NCI-H748 (cell line): ENCODE results near the gene SLC12A7.

ENCODE experiments used
- DNase-seq: peaks from one replicate; lab custom pipeline; 2025; ENCODE audit not compliant: unreplicated experiment; lab: John Stamatoyannopoulos, UW

SLC12A7 gene

DNA sequence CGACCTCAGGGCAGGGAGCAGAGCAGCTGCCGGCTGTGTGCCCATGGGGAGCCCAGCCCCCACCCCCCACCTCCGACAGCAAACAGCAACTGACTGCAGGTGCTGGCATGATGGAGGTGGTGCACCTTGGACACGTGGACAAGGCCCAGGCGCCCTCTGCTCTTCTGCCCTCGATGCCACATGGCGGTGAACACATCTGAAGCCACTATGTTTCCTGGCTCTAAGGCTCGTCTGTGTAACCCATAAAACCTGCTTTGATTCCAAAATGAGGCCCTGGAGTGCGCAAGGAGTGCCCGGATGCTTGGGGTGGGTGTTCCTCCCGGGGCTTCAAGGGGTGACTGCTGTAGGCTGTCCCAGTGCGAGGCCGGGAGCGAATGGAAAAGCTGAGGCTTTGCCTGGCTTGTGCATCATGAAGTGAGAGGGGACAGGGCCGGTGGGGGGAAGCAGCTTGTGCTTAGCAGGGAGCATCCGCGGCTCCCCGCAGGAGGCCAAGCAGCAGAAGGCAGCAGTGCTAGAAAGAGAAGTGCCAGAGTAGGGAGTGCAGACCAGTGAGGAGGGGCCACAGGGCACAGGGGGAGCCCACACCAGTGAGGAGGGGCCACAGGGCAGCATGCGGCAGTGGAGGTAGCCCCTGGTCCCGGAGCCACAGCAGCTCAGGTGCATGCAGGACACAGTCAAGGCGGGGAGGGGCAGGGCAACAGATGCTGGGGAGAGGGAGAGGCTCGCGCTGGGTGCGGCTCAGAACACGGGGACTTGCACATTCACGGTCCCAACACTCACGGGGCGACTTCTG lies 73.2 kb downstream of the SLC12A7 start:
- DNase-seq, result no peak

DNA sequence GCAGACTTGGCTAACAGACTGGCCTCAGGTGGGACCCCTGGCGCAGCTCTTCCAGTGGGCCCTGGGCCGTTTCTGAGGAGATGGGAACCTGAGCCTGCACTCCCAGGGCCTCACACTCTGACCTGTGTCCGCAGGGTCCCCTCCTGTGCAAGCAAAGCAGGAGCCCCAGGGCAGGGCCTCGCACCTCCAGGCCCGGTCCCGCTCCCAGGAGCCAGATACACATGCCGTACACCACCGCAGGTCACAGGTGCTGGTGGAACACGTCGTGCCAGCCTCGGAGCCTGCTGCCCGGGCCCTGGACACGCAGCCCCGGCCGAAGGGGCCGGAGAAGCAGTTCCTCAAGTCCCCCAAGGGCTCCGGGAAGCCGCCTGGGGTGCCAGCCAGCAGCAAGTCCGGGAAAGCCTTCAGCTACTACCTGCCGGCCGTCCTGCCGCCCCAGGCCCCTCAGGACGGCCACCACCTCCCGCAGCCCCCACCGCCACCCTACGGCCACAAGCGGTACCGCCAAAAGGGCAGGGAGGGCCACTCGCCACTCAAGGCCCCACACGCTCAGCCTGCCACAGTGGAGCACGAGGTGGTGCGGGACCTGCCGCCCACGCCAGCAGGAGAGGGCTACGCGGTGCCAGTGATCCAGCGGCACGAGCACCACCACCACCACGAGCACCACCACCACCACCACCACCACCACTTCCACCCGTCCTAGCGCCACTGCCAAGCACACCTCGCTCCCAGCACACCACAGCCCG lies 74.0 kb downstream of the SLC12A7 start:
- no peak for DNase-seq

DNA sequence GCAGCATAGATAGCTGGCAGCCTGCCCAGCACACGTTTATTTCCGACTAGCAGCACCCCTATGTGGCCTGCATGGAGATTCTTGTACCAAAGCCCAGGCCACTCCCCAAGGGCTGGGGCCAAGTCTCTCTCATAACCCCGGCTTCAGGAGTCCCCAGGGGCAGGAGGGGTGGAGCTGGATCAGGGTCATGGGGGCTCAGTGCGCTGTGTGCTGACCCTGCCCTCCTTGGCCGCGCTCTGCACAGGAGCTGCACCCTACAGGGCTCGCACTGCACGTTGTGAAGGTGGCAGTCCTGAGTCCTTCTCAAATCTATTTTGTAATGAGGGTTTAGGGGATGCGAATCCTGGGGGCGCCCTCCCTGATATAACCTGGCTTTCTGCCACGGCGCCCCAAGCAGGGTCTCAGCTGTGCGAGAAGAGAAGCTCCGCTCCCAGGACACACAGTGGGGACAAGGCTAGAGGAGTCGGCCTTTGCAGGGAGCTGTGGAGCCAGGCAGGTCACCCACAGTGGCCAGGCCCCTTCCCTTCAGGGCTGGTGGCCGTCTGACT lies 74.7 kb downstream of the SLC12A7 start:
- no peak for DNase-seq

DNA sequence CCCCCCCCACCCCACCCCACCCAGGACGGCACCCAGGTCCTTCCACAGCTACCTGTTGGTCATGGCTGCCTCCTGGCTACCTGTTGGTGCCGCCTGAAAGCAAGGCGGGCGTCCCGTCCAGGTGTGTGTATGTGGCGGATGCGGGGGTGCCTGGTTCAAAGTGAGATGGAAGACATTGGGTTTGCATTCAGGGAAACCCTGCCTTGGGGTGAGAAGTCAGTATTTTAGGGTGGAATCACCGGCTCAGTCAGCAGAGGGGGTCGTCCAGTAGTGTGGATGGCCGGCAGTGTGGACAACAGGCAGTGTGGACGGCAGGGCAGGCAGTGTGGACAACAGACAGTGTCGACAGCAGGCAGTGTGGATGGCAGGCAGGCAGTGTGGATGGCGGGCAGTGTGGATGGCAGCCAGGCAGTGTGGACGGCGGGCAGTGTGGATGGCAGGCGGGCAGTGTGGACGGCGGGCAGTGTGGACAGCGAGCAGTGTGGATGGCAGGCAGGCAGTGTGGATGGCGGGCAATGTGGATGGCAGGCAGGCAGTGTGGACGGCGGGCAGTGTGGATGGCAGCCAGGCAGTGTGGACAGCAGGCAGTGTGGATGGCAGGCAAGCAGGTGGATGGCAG lies 75.2 kb downstream of the SLC12A7 start:
- no peak for DNase-seq

DNA sequence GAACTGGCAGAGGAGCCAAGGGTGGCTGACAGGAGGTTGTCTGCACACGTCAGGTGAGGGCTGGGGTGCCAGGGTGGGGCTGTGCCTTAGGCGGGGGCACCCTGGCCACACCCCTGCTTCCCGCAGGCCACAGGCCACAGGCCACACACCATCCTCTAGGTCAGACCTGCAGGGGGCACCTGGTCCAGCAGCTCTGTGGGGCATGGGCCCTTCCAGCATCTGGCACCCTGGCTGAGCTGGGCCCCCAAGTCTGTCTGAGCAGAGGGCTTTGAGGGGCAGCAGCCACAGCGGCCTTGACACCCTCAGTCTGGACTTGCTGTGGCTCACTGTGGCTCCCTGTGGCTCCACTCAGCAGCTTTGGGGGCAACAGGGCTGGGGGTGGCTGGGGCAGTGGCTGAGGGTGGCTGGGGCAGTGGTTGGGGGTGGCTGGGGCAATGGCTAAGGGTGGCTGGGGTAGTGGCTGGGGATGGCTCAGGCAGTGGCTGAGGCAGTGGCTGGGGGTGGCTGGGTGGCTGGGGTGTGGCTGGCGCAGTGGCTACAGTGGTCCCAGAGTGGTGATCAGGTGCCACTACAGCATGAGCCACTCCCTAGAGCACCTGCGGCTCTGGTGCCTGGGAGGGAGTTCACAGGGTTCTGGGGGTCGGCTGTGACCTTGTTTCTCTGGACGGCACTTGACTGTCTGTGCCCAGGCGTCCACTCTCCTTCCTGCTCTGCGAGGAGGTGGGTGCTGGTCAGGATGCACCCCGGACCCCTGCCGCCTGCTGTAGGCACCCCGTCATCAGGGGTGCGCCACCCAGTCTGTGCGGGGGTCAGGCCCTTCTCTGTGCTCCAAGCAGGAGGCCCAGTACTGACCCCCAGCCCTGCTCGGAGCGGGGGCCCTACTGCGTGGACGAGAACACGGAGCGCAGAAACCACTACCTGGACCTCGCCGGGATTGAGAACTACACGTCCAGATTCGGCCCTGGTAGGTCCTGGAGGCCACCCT lies 76.2 kb downstream of the SLC12A7 start:
- no peak for DNase-seq

DNA sequence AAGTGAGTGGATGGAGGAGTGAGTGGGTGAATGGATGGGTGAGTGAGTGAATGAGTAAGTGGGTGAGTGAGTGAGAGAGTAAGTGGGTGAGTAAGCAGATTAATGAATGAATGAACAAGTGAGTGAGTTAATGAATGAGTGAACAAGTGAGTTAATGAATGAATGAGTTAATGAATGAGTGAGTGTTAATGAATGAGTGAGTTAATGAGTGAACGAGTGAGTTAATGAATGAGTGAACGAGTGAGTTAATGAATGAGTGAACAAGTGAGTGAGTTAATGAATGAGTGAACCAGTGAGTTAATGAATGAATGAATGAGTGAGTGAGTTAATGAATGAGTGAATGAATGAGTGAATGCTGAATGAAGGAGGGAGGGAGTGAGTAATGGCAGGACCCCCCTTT lies 76.9 kb downstream of the SLC12A7 start:
- DNase-seq, result no peak

DNA sequence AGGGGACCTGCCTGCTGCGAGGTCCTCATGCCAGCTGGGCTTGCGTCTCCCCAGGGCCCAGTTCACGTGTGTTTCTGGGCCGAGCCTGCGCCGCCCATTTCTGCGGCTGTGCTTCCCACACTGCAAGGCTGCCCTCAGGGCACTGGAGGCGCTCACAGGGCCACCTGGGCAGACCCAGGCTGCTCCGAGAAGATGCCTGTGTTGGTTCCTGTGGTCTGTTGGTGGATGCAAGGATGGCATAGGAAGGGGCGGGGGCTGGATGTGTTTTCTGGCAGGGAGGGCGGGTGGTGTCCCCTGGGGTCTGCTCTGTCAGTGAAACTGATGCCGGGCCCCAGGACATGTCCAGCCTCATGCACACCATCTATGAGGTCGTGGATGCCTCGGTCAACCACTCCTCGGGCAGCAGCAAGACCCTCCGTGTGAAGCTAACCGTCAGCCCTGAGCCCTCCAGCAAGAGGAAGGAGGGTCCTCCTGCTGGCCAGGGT lies 77.4 kb downstream of the SLC12A7 start:
- DNase-seq, result no peak

DNA sequence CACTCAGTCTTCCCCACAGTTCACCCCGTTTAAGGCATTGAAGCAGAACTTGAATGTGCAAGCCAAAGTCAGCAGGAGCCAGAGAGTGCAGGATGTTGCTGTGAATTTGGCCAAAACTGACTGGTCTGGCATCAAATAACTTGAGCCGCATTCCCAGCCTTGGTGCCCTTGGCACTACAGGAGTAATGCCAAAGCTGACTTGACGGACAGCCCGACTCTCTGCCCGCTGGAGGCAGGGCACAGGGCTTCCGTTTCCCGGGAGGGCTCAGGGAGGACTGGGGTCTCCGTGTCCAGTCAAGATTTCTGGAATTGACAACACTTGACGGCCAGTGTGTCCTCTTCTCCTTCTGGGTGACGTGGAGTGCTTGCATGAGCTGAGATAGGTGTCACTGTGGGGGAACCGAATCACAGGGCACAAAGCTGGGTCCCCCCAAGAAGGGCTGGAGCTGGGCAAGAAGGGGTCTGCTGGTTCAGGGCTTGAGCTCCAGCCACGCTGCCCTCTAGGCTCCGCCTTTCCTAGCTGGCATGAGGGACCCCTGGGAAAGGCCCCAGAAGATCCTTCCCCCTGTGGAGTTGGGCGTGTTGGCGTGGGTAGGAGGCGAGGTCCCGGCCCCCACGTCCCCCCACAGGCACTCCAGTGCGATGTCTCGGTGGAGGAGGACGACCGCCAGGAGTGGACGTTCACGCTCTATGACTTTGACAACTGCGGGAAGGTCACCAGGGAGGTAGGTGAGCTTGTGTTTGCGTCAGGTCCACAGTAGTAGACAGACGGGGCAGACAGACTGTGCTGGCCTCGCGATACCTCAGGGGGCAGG lies 78.0 kb downstream of the SLC12A7 start:
- no peak for DNase-seq

DNA sequence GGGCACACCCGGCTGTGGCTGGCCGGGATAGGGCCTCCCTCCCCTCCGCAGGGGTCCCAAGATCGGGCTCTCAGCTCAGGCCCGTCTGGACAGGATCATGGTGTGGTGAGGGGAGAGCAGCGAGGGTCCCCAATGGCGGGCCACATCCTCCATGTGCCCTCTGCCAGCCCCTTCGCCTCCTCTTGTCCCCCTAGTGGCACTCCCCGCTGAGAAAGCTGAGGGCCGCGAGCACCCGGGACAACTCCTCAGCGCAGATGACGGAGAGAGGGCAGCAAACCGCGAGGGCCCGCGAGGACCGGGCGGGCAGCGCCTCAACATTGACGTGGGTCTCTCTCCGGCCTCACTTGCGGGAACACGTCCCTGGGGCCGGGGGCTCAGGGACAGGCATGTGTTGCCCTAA lies 78.7 kb downstream of the SLC12A7 start:
- DNase-seq, result no peak

DNA sequence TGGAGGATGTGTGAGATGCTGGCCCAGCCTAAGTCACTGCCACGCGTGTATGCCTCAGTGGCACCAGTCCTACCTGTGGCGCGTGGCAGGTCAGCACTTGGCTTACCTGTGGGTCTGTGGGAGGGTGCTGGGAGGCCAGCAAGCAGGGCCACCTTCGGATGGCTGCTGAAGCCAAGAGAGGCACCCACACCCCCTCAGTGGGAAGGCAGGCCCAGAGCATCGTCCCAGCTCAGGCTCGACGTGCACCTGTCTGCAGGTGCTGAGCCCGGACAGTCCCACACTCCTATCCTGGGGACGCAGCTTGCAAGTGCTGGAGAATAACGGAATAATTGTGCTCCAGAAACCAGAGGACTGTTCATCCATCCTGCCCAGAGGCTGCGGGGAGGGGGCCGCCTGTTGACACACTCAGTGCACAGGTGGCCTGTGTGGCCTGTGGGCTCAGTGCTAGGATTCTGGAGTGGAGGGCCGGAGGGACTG lies 79.3 kb downstream of the SLC12A7 start:
- no peak for DNase-seq

DNA sequence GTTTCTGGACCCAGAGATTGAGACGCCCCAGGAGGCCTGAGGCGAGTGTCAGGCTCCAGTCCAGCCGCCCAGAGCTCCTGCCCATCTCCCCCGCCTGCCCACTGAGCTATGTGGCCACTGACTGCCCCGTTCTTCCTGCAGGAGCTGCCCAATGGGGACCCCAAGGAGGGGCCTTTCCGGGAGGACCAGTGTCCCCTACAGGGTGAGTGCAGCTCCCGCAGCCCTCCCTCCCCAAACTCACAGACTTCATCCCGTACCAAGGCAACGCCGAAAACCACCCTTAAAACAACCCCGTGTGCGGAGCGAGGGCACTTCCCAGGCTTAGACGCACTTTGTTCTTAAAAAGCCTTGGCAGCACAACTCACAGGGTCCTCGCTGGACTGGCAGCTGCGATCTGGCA lies 79.9 kb downstream of the SLC12A7 start:
- no peak for DNase-seq

DNA sequence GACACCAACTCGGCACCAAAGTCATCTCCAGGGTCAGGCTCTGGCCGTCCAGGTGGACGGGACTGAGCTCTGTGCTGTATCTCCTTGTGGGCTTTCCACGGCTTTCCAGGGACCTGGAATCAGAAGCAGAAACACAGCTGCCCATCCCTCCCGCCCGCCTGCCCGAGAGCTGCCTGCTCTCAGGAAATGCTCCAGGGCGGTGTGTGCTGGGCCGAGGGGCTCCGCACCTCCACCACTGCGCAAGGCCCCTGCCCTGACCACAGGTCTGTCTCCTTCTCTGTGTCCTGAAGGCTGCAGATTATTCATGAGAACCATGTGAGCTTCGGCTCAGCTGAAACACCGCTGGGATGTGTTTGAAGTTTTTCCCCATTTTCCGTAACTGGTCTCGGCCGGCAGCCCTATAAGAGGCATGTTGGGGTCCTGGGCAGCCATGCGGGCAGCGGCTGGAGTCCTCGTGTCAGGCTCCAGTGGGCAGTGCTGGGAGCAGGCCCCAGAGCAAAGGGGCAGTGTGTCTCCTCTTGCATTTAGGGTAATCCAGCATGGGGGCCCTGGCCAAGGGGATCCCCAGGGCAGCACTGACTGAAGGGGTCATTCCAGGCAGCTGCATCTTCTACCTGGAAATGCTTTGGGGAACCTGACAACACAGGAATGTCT lies 80.4 kb downstream of the SLC12A7 start:
- DNase-seq, result no peak

DNA sequence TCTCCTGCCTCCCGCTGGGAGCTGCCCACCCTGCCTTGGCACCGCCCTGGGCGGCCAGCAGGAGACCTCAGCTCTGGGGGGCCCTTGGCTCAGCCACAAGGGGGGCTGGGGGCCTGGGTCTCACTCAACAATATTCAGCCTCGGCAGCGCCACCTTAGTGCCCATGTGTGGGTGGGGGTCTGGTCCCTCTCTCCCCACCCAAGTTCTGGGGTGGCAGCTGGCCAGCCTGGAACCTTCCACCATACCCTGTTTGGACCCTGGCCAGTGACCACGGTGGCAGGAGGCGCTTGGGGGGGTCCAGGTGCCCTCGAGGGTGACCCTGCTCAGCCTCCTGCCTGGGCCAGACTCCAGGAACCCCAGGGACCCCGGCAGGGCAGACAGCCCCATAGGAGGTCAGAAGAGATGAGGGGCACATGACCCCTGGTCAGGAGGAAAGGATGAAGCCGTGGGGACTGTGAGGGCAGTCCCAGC lies 81.0 kb downstream of the SLC12A7 start:
- no peak for DNase-seq

DNA sequence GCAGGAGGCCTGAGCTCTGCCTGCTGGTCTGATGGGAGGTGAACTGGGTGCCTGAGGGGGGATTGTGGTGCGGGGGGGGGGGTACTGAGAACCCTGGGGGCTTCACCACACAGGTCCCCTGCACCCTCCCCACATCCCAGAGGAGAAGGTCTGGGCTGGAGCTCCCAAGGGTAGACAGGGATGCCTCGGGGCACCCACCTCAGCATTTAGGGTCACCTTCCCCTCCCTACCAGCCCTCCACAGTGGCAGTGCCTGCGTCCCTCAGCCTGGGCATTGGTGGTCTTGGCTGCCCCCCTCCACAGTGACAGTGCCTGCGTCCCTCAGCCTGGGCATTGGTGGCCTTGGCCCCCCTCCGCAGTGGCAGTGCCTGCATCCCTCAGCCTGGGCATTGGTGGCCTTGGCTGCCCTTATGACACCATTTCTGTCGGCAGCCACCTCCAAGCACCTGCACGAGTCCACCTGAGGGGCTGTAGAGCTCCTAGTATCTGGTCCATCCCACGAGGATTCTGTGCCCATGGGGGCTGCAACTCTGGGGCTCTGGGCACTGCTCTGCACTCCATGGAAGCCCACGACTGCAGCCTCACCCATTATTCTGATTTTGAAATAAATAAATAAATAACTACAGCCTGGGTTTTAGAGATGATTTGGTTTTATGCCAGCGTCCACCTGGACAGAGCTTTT lies 81.8 kb downstream of the SLC12A7 start:
- DNase-seq, result no peak

DNA sequence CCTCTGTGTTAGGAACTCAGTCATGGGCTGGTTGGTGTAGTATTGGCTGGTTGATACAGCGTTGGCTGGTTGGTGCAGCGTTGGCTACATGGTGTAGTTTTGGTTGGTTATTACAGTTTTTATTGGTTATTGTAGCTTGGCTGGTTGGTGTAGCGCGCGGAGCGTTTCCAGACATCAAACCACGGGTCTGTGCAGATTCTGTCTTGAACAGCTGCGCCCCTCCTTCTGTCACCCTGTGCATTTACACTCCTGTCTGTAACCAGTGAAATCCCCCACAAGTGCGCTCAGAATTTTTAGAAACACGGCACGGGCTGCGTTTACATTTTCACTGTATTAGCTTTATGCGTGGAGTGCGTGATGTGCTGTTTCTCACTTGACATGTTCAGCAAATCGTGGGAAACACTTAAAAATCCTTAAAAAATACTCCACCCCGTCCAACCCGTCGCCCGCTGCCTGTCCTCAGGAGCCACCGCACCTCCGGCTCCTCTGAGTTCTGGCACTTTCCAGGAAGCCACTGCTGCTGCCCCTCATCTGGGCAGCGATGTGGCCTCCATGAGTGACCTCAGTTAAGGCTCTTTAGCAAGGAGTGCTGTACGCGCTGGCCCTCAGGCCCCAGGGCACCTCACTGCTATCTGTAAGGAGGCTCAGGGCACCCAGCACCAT lies 82.5 kb downstream of the SLC12A7 start:
- no peak for DNase-seq

DNA sequence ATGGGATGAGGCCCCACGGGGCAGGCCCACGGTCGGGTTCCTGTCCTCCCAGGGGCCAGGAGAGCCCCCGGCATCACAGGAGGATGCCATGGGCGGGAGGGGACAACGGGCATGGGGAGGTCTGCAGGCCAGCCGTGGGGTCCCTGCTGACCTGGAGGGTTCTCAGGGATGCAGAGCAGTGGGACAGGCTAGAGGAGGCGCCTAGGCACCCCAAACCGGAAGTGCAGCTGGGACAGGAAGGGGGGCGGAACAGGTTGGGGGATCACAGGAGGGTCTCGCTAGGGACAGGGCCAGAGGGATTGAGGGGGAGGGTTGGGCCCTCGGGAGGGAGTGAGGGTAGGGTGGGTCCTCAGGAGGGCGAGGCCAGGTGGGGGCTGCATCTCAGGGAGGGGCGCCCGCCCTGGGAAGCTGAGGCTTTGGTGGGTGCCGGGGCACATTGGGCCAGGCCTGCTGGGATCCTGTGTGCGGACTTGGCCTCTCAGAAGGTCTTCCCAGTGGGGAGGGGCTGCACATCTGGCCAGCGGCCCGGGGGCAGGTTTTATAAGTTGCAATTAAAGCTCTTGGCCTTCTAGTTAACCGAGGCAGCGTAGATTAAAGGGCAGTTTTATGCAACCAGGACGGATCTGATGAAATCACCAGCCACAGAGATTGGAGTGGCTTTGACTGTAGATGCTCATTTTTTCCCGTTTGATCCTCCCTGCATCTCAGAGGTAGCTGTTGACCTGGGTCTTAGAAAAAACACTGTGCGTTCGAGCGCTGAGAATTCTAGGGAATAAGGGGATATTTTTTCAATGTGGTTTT lies 83.2 kb downstream of the SLC12A7 start:
- DNase-seq, result no peak
